K562 (cell line): Measurements from ENCODE around the gene PLAC9. TPM values are rescaled to one million over a fixed set of nuclear protein-coding genes. Genes with fewer than 3 reads are reported as not detected.

Source experiments
- ATAC-seq: fragments of 200-7000 bp; cut with Tn5 transposase; 3 replicates; pipeline ENCODE4 v1.9.1; 2020; ENCODE audit warnings: moderate library complexity
- BruUV-seq: library from RNA; stranded (reverse); fragments of 400-500 nt; replicated peaks from 2 replicates; lab custom pipeline; 2021; lab: Mats Ljungman, UMichigan
- CTCF ChIA-PET: fragments of 300-600 bp; formaldehyde crosslinking; extraction: SDS; loops from one replicate; lab custom pipeline; 2021; ENCODE audit warnings: low intra/inter-chr PET ratio; lab: Yijun Ruan, JAX
- POLR2A ChIA-PET: fragments of 300-600, 350-650 bp; sonication (Branson Sonifier 250); formaldehyde crosslinking; extraction: SDS; loops from one replicate; lab custom pipeline; 2021; ENCODE audit warnings: antibody characterized with exemption, inconsistent platforms; lab: Yijun Ruan, JAX
- DNase-seq, 4 experiments: peaks; one replicate each; pipeline versions ENCODE4 v3.0.0 to v3.0.0-alpha.2; 2011 to 2018; ENCODE audit warnings: low spot score in 3 of 4, mixed read lengths in 3 of 4; ENCODE audit errors: extremely low read depth in 1 of 4
- FAIRE-seq: peaks from 2 replicates; lab custom pipeline; 2011; peaks lifted over from hg19 to GRCh38; lab: Jason Lieb, UNC
- H2AFZ ChIP-seq: 2 replicates; pipeline ENCODE4 v1.6.0; 2011; ENCODE audit warnings: low read depth, low read length, control low read depth, inconsistent platforms
- H3K27ac ChIP-seq: fragments of 200-600 bp; 3 replicates; pipeline ENCODE4 v1.8.0; 2011; ENCODE audit warnings: low read depth, mild to moderate bottlenecking, control low read depth, inconsistent platforms, low read length, moderate library complexity, mixed read lengths; ENCODE audit errors: extremely low read depth
- H3K27me3 ChIP-seq, 2 experiments: fragments of 300-600 bp in 1 of 2; 2 replicates in 1 of 2; 3 replicates in 1 of 2; pipeline versions ENCODE4 v1.6.0 to v1.8.0; 2011; ENCODE audit warnings: inconsistent platforms in 2 of 2, low read length in 2 of 2, mild to moderate bottlenecking in 1 of 2, mixed read lengths in 1 of 2, moderate library complexity in 1 of 2; ENCODE audit not compliant: control insufficient read depth in 2 of 2, insufficient read depth in 2 of 2
- H3K36me3 ChIP-seq: fragments of 300-600 bp; 3 replicates; pipeline ENCODE4 v1.8.0; 2011; ENCODE audit warnings: mild to moderate bottlenecking, low read length, inconsistent platforms; ENCODE audit not compliant: control insufficient read depth, insufficient read depth
- H3K4me1 ChIP-seq, 2 experiments: fragments of 200-600 bp in 1 of 2; replicated peaks in 1 of 2; 2 replicates in 1 of 2; 3 replicates in 1 of 2; pipeline versions ENCODE4 v1.5.1 to v1.8.0; 2011; ENCODE audit warnings: inconsistent platforms in 2 of 2, low read length in 2 of 2, mild to moderate bottlenecking in 1 of 2, mixed read lengths in 1 of 2, moderate library complexity in 1 of 2; ENCODE audit not compliant: control insufficient read depth in 2 of 2, insufficient read depth in 2 of 2
- H3K4me2 ChIP-seq: 2 replicates; pipeline ENCODE4 v1.6.1; 2011; ENCODE audit warnings: low read length, control low read depth, inconsistent platforms, mixed read lengths; ENCODE audit not compliant: insufficient read depth
- H3K4me3 ChIP-seq: fragments of 200-600 bp; sonication (generic), shearing (Covaris generic); 2 replicates; pipeline ENCODE4 v1.5.1; 2016; ENCODE audit warnings: control low read depth, inconsistent platforms
- H3K79me2 ChIP-seq: fragments of 200-600 bp; 3 replicates; pipeline ENCODE4 v1.8.0; 2011; ENCODE audit warnings: low read length, inconsistent platforms; ENCODE audit not compliant: control insufficient read depth, insufficient read depth
- H3K9ac ChIP-seq, 2 experiments: 2 replicates each; pipeline versions ENCODE4 v1.6.0 to v1.6.1; 2011; ENCODE audit warnings: low read depth in 2 of 2, low read length in 2 of 2, control low read depth in 1 of 2, inconsistent platforms in 1 of 2, mild to moderate bottlenecking in 1 of 2, mixed read lengths in 1 of 2; ENCODE audit not compliant: insufficient read depth in 1 of 2
- H3K9me1 ChIP-seq: one replicate; pipeline ENCODE4 v1.6.0; 2011; ENCODE audit warnings: inconsistent platforms, mild to moderate bottlenecking, low read length, moderate library complexity; ENCODE audit not compliant: control insufficient read depth, insufficient read depth
- H3K9me3 ChIP-seq: replicated peaks from 2 replicates; pipeline ENCODE4 v1.5.1; 2011; ENCODE audit warnings: low read depth, low read length, inconsistent platforms; ENCODE audit not compliant: control insufficient read depth, insufficient read depth
- H4K20me1 ChIP-seq: replicated peaks from 2 replicates; pipeline ENCODE4 v1.6.1; 2011; ENCODE audit warnings: low read length, inconsistent platforms, mixed read lengths; ENCODE audit not compliant: control insufficient read depth, insufficient read depth
- WGBS: fragments of 100-300 bp; shearing (Covaris generic); methylation state at CpG from one replicate; pipeline ENCODE4 v1.1.6; 2016; ENCODE audit warnings: low coverage, mixed read lengths; ENCODE audit not compliant: insufficient coverage; ENCODE audit errors: missing lambda C conversion rate; 5-methylcytosine and 5-hydroxymethylcytosine counted together
- in situ Hi-C: fragments of 300-500 bp; cut with MboI; formaldehyde crosslinking; loops from 4 replicates; pipeline ENCODE4 v1.15.0; 2018; ENCODE audit warnings: inconsistent platforms, mixed read lengths
- intact Hi-C: fragments of 100-400 bp; cut with micrococcal nuclease; formaldehyde crosslinking; loops from 2 replicates; pipeline ENCODE4 v1.14.2; 2022
- polyA plus RNA-seq, 8 experiments: library from polyadenylated mRNA; depleted of rRNA in 4 of 8; stranded (reverse) in 5 of 8; unstranded in 3 of 8; fragments of >200 nt; fragmentation: Nextera tagmentation in 2 of 8; fragmentation: Illumina TruSeq in 1 of 8; extraction: Ambion mirVana in 2 of 8; extraction: Trizol in 1 of 8; gene quantifications; 2 replicates each; pipeline versions ENCODE4 v1.2.1 to v1.2.3, GENCODE V29; 2011 to 2014; ENCODE audit warnings: inconsistent platforms in 1 of 8, missing spikeins in 1 of 8
- total RNA-seq, 7 experiments: library from RNA; depleted of rRNA in 6 of 7; stranded (reverse); fragments of >200 nt in 6 of 7; fragmentation: Illumina TruSeq in 2 of 7; extraction: Trizol in 2 of 7; gene quantifications; 2 replicates each; pipeline versions ENCODE4 v1.2.1 to v1.2.3, GENCODE V29; 2011 to 2021; ENCODE audit warnings: low replicate concordance in 1 of 7
- TF ChIP-seq, protein P1 (sequence below): sonication (generic); formaldehyde crosslinking; IDR thresholded peaks from 2 replicates; pipeline ENCODE4 v1.8.0; 2022; ENCODE audit warnings: mild to moderate bottlenecking, missing genetic modification reagents, borderline replicate concordance

Gene PLAC9
- total and polyA plus RNA-seq, 9 of the 15 experiments (the other 6 are each of a cell fraction or from before 2014, with no cell fraction given): not detected

GRCh38 chr10:80100116-80100515, 32.4 kb upstream of the PLAC9 start:
- in situ Hi-C loops (no loop called here), intact Hi-C loops (no loop called here)
- Histone ChIP-seq H3K4me1 (no peaks in the 10 kb centered on the region; a peak in 1 of 5 replicates), H3K4me3 (no peak overlapping the region), H3K27ac (no peak overlapping the region), H3K36me3 (no peaks in the 10 kb centered on the region), H3K4me2 (no peak overlapping the region), H3K9ac (0 out of 4 replicates have a peak overlapping the region, but pooled peaks of 1 of the 2 experiments have one; percentile 9), H4K20me1 (no peaks in the 10 kb centered on the region), H3K79me2 (no peaks in the 10 kb centered on the region), H3K27me3 (peaks cover 30 to 32% of the 10 kb centered on the region in 2 experiments; a peak in 4 of 5 replicates), H2AFZ (no peak overlapping the region), H3K9me3 (no peaks in the 10 kb centered on the region), H3K9me1 (no peaks in the 10 kb centered on the region)
- POLR2A ChIA-PET: no interaction called here
- WGBS: 3% methylated on average over 9 of the region's 9 CpGs
- no TSS peak for BruUV-seq
- CTCF ChIA-PET: no interaction called here
- no peak for DNase-seq
- no peak for FAIRE-seq
- TF ChIP-seq, protein P1, sequence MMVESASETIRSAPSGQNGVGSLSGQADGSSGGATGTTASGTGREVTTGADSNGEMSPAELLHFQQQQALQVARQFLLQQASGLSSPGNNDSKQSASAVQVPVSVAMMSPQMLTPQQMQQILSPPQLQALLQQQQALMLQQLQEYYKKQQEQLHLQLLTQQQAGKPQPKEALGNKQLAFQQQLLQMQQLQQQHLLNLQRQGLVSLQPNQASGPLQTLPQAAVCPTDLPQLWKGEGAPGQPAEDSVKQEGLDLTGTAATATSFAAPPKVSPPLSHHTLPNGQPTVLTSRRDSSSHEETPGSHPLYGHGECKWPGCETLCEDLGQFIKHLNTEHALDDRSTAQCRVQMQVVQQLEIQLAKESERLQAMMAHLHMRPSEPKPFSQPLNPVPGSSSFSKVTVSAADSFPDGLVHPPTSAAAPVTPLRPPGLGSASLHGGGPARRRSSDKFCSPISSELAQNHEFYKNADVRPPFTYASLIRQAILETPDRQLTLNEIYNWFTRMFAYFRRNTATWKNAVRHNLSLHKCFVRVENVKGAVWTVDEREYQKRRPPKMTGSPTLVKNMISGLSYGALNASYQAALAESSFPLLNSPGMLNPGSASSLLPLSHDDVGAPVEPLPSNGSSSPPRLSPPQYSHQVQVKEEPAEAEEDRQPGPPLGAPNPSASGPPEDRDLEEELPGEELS: no peak
- ATAC-seq: no peak
